ENCODE data around the gene TEX261.

The TEX261 gene

DNA sequence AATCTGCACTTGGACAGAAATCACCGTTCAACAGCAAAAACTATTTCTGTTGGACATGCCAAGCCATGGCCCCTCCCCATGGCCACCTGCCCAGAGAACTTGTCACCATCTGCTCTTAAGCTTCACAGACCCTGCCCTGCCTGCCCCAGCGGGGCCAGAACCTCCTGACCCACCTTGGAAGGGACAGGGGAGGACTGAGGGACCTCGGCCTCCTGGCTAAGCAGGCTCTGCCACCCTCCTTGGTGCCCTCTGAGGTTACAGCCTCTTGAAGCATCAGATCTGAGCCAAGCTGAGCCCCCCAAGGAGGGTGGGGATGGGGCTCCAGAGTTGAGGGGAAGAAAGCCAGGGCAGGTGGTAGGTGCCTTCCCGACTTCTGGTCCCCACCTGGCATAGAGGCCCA lies 6.5 kb downstream of the TEX261 start:
- TF ChIP-seq, protein P1, sequence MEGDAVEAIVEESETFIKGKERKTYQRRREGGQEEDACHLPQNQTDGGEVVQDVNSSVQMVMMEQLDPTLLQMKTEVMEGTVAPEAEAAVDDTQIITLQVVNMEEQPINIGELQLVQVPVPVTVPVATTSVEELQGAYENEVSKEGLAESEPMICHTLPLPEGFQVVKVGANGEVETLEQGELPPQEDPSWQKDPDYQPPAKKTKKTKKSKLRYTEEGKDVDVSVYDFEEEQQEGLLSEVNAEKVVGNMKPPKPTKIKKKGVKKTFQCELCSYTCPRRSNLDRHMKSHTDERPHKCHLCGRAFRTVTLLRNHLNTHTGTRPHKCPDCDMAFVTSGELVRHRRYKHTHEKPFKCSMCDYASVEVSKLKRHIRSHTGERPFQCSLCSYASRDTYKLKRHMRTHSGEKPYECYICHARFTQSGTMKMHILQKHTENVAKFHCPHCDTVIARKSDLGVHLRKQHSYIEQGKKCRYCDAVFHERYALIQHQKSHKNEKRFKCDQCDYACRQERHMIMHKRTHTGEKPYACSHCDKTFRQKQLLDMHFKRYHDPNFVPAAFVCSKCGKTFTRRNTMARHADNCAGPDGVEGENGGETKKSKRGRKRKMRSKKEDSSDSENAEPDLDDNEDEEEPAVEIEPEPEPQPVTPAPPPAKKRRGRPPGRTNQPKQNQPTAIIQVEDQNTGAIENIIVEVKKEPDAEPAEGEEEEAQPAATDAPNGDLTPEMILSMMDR (IDR thresholded peaks at IDR 0.05; ENCODE audit: low read length, missing control alignments): no peak
- no peak overlapping the region for H3K4me3 ChIP-seq (replicated peaks; ENCODE audit: low read depth, low read length)
- DNase-seq (ENCODE audit: low read depth): no peak

DNA sequence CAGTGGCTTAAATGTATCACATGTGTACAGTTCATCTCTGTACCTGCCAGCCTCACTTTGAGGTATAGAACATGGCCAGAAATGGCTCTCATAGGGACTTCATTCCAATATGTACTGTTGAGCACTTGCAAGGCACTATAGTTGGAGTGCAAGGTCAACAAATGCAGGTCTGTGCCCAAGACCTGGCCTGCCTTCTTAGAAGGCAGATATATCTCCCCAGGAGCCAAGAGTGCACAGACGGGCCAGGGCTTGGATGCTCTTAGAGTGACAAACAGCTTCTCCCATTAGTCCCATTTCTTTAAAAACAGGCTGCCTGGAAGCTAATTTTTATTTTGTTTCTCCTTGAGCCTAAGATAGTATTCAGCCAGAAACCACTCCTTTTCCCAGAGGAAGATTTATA lies 7.3 kb downstream of the TEX261 start:
- no peak overlapping the region for H3K4me3 ChIP-seq (replicated peaks; ENCODE audit: low read depth, low read length)
- TF ChIP-seq, protein P1 (IDR thresholded peaks at IDR 0.05; ENCODE audit: low read length, missing control alignments): no peak
- DNase-seq (ENCODE audit: low read depth): no peak

DNA sequence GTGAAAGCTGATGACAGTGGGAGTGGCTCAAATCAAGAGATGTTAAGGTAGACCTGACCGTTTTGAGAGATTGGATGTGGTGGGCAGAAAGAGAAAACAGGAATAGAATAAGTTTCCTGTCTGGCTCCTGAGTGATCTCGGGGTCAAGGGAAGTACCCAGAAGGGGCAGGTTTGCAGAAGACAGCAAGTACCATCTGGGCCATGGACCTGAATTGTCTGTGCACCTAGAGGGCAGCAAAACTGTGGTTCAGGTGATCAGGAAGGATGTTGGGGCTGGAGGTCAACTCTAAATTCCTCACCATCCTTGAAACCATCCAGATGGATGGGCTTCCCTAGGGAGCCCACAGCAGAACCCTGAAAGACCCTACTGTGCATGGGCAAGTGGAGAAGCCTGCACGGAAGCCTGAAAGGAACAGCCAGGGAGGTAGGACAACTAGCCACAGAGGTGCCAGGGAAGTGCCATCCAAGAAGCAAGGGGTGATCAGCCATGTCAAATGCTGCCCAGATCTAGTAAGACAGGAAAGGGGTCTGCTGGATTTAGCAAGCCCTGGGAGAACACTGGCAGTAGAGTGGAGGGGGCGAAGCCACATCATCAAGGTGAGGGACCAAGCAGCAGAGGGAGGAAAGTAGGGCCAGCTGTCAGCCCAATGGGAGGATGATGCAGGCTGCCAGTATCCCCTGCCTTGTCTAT lies 8.0 kb downstream of the TEX261 start:
- TF ChIP-seq, protein P1 (IDR thresholded peaks at IDR 0.05; ENCODE audit: low read length, missing control alignments): no peak
- no peak for DNase-seq (ENCODE audit: low read depth)
- no peak overlapping the region for H3K4me3 ChIP-seq (replicated peaks; ENCODE audit: low read depth, low read length)

DNA sequence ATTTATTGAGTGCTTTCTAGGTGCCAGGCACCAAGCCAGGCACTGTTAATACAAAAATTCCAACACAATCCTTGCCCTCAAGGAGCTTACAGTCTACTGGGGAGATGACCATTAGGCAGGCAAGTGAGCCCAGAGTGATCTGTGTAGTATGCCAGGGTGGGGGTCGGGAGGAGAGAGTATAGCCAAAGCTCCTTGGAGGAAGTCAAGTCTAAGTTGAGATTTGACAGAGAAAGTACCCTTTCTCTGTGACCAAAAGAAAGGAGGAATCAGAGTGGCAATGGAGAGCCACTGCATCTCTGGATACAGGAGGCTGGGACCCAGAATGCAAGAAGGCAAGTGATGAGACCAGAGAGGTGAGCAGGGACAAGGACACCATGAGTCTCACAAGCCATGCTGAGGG lies 8.7 kb downstream of the TEX261 start:
- H3K4me3 ChIP-seq (replicated peaks; ENCODE audit: low read depth, low read length): no peak overlapping the region
- TF ChIP-seq, protein P1 (IDR thresholded peaks at IDR 0.05; ENCODE audit: low read length, missing control alignments): no peak
- DNase-seq (ENCODE audit: low read depth): no peak

DNA sequence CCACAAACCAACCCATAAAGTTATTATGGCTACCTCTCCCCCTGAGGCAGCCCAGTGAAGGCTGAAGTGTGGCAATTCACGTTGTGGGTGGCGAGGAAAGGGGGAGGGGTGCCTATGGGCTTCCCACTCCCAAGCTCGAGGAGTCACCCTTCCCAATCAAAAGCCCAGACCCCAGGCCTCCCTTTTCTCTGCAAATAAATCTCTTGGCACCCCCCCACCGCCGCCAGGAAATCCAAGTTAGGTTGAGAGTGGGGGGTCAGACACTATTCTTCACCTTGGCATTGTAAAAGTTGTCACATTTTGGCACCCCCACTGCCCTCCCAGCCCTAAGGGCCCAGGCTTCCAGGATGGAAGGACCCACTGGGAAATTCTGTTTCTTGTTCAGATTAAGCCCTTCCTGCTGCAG lies 9.4 kb downstream of the TEX261 start:
- H3K4me3 ChIP-seq (replicated peaks; ENCODE audit: low read depth, low read length): no peak overlapping the region
- TF ChIP-seq, protein P1 (IDR thresholded peaks at IDR 0.05; ENCODE audit: low read length, missing control alignments): no peak
- DNase-seq (ENCODE audit: low read depth): no peak

DNA sequence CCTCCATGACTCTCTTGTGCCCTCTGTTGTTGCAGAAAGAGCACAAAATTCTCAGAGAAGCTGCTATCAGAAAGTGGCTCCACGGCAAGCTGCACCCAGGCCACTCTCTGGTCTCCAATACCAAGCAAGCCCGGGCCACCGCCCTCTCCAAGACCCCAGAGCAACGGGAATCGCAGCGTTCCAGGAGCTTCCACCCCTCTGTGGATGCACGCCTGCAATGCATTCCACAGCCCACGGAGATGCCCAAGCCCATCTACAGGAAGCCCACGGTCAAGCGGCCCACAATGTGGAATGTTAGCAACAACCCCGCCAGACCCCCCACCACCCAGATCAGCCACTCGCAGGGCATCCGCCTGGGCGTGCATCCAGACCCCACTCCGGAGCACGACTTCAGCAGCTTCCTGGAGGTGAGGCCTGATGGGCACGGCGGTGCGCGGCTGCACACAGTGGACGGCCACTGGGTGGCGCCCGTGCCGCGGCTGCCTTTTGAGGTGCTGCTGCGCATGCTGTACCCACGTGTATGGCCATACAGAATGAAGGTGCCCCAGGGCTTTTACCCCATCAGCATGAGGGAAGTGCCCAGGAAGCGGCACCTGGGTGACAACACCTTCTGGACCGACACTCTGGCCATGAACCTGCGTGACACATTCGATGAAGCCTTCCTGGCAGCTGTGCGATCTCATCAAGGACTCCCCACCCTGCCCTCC lies 9.9 kb downstream of the TEX261 start:
- peak; percentile 42 for DNase-seq (ENCODE audit: low read depth)
- TF ChIP-seq, protein P1 (IDR thresholded peaks at IDR 0.05; ENCODE audit: low read length, missing control alignments): peak; percentile 68

DNA sequence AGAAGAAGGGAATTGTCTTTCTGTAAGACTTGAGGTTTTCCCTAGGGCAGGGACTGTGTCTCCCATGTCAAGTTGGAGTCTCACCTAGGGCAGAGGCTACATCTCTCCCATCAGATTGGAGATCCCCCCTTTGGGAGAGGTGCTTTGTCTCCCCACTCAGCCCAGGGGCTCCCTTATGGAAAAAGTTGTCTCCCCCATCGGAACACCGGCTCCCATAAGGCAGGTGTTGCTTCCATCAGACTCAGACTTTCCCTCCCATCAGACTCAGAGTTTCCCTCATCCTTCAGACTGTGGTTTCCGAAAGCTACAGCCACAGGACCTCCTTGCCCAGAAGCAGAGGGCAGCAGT lies 10.5 kb downstream of the TEX261 start:
- DNase-seq (ENCODE audit: low read depth): no peak
- H3K4me3 ChIP-seq (replicated peaks; ENCODE audit: low read depth, low read length): no peak overlapping the region
- TF ChIP-seq, protein P1 (IDR thresholded peaks at IDR 0.05; ENCODE audit: low read length, missing control alignments): no peak

More for the DNA sequence above, 9.9 kb downstream of the TEX261 start:
- no peak overlapping the region for H3K4me3 ChIP-seq (replicated peaks; ENCODE audit: low read depth, low read length)

Measured in fibroblast of pulmonary artery (primary cell).